DMS 273 treated with DMSO at 0.1 percent for 48 hours (cell line): ENCODE results near the gene MORC2.

Source experiments
- DNase-seq: peaks from one replicate; lab custom pipeline; 2025; lab: John Stamatoyannopoulos, UW

The MORC2 gene

GRCh38 chr22:30887453-30887852 lies 81.1 kb downstream of the MORC2 start:
- no peak for DNase-seq

GRCh38 chr22:30885591-30885990 lies 83.0 kb downstream of the MORC2 start:
- DNase-seq: no peak

GRCh38 chr22:30885001-30885366 lies 83.6 kb downstream of the MORC2 start:
- DNase-seq: no peak

GRCh38 chr22:30884211-30885000 lies 84.2 kb downstream of the MORC2 start:
- no peak for DNase-seq

GRCh38 chr22:30883586-30884145 lies 84.9 kb downstream of the MORC2 start:
- DNase-seq: no peak

- DNase-seq: no peak
Measured at GRCh38 chr22:30882974-30883533, 85.5 kb downstream of the MORC2 start.

DNA sequence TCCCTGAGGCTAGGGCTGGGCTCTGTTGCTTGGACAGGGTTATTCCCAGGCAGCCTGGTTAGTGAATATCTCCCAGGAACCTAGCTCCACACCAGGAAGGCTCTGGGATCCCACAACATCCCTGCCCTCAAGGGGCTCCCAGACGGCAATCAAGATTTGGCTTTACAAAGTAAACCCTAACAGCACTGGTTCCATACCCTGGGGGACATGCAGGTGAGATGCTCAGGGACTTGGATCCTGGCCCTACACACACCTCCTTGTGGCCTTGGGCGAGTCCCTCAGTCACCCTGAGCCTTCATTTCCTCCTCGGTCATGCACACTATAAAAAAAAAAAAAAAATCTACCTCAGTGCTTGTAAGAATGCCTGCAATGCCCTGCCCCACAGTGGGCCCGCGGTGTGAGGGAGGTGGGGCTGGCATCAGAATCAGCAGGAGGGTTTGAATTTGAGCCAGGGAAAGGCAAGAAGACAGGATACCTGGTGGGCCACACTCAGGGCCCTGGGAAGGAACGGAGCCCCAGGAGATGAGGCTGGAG lies 86.3 kb downstream of the MORC2 start:
- no peak for DNase-seq

- no peak for DNase-seq
Measured at GRCh38 chr22:30881361-30882183, 87.0 kb downstream of the MORC2 start.

- no peak for DNase-seq
Measured at GRCh38 chr22:30880847-30881246, 87.7 kb downstream of the MORC2 start.

DNA sequence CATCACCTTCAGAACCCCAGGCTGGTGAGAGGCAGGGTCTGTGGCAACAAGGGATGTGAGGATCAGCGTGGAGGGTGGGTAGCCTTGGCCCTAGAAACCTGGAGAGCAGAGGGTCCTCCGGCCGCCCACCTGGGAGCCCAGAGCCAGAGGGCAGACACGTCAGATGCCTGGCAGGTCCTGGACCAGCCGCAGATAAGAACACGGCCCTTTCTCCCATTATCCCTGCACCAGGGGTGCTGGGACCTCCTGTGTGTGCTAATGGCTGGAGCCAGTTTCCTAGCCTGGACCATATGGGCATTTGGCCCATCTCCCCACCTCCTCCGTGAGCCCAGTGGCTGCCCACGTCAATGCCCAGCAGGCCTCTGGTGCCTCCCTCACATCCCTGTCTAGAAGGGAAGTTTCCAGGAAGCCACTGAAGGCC lies 88.4 kb downstream of the MORC2 start:
- no peak for DNase-seq

DNA sequence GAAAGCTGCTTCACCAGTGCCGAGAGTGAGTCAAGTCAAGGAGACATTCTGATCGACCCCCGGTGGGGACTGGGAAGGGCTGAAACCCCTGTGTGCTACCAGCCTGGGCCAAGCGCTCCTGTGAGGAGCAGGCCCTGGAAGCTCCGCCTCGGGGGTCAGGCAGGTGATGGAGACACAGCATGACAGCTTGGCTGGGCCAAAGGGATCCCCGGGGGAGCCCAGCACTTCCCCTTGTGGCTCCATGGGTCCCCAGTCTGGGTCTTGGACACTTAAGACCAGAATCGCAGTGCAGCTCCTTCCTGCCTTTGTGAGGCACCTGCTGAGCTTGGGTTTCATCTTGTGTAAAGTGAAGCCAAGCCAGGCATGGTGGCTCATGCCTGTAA lies 89.2 kb downstream of the MORC2 start:
- no peak for DNase-seq

DNA sequence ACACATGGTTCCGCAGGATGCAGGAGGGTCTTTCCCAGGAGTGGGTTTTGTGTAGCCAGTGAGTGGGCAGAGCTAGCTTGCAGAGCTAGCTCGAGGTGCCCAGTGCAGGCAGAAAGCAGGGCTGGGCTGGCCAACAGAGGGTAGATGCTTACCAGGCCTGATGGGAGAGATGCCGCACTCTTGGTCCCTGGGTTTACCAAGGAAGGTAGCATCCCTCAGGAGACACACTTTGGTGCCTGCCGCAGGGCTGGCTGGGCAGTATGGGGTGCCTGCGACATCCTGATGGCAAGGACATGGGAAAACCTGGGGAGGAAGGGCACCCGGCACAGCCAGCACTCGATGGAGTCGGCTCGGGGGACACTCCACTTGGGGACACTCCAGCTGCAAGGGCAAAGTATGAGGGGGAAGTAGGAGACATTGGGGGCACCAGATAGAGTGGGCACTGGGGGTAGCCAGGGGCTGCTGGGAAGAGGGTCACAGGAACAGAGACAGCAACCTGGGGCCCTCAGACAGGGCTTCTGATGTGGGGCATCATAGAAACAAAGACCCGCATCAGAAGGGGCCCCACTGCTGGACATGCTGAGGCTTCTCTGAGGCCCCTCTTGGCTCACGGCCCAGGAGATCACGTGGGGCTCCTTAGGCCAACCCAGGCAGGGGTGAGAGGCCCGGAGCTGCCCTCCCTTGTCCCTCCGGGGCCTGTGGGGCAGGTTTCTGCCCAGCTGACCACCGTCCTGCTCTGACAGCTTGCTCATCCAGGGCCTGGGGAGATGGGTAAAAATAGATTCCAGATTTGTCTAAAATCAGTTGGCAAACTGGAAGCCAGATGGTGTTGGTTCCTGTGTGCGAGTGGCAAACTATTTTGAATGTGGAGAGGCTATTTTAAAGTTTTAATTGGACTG lies 89.8 kb downstream of the MORC2 start:
- DNase-seq: no peak

DNA sequence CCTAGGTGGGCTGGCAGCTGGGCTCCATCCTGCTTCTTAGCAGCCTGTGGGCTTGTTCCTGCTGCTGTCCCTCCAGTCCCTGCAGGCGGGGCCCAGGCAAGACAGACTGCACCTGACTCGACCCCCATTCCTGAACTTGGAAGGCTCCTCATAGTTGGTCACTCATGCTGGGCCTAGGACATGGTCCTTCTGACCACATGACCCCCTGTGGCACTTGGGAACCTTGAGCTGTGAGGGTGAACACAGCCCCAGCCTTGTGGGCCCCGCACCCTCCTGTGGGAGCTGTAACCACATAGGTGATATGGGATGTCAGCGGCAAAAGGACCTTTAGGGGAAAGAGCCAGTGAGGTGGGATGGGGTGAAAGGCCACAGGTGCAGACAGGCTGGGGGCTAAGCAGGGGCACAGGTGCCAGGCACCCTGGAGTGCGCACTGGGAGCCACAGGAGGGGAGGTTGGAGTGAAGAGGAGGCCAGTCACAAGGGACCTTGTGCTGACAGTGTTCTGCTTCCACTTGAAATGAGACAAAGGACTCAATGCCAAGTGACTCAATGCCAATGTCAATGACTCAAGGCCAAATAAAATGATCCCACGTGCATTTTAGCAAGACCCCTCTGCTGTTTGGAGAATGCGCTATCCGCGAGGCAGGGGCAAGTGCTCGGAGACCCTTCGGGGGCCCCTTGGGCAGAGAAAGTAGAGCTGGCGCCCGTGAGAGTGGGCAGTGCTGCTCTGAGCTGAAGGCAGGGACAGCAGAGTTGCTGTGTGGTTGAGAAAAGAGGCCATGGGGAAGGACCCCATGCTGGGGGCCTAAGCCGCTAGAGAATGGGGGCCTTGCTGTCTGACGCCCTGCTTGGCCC lies 90.7 kb downstream of the MORC2 start:
- no peak for DNase-seq

DNA sequence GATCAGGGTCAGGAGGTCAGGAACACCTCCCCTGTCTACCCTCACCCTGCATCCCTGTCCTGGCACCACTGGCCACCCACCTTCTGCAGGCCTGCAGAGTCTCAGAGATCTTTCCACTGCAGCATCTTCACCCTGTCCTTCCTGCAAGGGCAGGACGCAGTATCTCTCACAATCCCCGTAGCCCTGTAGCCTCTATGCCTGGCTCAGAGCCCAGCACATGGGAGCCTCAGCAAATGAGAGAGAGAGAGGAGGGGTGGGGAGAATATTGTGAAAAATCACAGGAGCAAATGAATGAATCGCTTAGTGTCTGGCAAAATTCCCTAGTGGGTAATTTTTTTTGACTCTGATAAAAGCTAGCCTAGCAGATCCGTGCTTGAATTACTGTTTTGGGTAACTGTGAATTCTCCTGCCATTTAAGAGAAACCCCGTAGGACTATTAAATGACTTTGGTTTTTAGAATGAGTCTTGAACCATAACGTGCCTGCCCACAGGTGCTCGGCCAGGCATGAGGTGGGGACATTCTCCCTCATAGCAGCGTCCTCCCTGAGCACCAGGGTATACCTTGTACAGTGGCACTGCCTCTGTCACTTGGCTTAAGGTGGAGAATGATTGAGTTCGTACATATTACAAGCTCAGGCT lies 91.5 kb downstream of the MORC2 start:
- DNase-seq: no peak

DNA sequence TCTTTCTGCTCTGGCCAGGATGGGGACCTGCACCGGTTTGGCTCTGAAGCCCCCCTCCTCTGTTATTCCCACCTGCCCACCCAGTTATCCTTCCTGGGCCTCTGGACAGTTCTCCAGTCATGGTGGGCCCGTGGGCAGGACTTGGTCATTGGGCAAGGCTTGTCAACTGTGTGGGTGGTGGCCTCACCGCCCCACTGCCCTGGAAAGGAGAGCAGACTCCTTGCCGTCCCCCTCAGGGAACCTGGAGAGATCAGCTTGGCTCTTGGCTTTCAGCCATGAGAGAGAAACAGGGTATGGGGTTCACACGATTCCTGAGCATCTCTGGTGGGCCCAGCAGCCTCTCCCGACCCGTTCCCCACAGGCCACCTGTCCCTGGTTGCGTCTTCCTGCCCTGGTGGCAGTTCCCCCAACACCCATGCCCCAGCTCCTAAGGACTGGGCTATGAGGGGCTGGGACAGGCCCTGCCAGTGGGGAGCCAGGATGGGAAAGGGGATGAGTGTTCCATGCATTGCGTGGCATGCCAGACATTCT lies 92.3 kb downstream of the MORC2 start:
- DNase-seq: no peak

- DNase-seq: no peak
Measured at GRCh38 chr22:30875481-30876215, 92.9 kb downstream of the MORC2 start.
